GM19025 (cell line): ENCODE results near the gene IRAK3.
"Not testable (repeated sequence)": the region's sequence is repeated elsewhere in the genome, so short reads cannot be mapped to it uniquely, and the experiment has no call there.

Experiments
- ATAC-seq: cut with Tn5 transposase; IDR thresholded peaks from one replicate; pipeline ENCODE4 v1.9.1; 2021; ENCODE audit warnings: mild to moderate bottlenecking, low read depth, moderate library complexity; ENCODE audit not compliant: unreplicated experiment

IRAK3 gene

DNA sequence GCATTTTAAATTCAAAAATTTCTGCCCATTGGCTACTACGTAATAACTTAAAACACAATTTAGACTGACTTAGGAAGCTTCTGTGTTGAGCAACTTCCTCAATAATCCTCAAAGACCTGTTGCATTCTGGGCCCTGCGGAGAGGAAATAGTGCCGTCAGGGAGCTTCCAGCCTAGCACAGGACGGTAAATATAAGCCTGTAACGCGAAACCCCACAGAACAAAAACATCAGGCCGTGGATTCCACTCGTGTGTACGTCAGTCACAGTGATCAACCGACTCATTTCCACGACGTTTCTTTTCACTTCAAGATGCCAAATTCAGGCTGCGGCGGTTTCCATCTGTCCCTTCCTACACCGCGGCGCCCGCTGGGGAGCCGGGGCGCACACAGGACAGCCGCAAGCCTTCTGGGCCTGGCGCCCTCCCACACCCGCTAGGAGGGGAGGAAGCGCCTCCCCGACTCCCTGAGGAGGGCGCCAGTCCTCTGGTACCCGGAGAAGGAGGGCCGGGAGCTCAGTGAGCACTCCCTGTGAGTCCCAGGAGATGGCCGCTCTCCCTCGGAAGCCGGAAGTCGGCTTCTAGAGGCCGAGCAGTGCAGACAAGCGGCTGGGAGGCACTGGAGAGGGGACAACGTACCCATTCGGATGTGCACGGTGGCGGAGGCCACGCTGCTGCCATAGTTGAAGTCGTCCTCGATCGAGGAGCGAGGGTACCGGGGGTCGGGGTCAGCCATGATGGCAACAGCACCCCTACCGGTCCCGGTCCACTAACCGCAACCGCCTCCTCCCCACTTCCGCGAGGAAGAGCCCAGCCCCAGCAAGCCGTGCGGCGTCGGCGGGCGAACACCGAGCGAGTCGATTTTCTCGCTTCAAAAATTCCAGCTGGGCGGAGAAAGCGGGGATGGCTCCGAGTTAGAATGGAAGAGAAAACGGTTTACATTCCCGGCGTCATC is 19.5 kb upstream of the IRAK3 start, which contains the start of gene TMBIM4:
TSS of gene TMBIM4 (minus strand) at position 776 of the 950 bp plus-strand sequence. CDS start at position 731, 45 bp downstream.
- ATAC-seq, result peak; percentile 77

DNA sequence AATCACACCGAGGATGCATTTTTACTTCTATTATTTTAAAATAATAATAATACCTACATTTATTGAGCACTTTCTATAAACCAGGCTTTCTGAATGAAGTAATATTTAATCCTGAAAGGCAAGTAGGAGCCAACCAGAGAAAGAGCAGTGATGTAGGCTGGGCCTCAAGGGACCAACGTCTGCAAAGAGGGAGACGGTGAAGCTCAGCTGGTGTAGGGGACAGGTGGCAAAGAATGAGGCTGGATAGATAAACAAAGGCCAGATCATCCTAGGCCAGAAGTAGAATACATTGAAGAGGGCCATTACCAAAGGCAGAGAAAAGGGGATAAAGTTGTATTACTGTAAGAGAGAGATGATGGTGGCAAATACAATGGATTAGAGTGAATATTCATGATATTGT is 18.4 kb upstream of the IRAK3 start:
- ATAC-seq, result no peak

DNA sequence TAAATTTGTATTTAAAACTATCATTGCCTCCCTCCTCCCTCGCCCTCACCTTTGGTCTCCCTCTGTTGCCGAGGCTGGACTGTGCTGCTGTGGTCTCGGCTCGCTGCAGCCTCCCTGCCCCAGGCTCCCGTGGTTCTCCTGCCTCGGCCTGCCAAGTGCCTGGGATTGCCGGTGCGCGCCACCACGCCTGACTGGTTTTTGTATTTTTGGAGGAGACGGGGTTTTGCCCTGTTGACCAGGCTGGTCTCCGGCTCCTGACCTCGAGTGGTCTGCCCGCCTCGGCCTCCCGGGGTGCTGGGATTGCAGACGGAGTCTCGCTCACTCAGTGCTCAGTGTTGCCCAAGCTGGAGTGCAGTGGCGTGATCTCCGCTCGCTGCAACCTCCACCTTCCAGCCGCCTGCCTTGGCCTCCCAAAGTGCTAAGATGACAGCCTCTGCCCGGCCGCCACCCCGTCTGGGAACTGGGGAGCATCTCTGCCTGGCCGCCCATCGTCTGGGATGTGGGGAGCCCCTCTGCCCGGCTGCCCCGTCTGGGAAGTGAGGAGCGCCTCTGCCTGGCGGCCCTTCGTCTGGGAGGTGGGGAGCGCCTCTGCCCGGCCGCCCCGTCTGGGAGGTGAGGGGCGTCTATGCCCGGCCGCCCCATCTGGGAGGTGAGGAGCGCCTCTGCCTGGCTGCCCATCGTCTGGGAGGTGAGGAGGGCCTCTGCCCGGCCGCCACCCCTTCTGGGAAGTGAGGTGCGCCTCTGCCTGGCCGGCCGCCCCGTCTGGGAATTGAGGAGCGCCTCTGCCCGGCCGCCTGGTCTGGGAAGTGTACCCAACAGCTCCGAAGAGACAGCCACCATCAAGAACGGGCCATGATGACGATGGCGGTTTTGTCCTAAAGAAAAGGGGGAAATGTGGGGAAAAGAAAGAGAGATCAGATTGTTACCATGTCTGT is 14.4 kb upstream of the IRAK3 start:
- not testable (repeated sequence) for ATAC-seq

DNA sequence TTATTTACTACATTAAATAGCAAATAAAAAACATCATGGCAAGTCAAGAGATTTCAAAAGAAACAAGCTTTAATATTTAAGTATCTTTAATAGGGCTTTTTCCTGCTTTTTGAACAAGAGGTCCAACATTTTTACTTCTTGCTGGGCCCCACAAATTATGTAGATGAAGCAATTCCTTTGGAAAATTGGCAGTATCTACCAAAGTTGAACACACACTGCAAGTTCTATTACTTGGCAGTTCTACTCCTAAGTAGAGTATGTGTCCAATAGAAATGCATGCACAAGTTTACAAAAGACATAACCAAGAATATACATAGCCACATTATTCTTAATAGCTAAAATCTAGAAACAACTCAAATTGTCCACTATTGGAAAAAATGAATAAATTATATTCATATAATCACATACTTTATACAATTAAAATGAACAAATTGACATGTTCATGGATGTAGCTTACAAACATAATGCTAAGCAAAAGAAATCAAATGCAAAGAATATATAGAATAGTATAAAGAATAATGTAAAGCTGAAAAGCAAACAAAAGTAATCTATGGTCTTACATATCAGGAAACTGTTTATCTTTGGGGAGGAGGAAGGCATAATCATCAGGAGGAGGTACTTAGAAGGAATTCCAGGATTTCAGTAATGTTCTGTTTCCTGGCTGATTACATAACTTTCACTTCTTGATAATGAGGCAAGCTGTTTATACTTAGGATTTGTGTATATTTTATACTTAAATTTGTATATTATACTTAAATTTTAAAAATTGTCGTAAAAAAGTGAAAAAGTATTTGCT is 12.7 kb upstream of the IRAK3 start:
- no peak for ATAC-seq

DNA sequence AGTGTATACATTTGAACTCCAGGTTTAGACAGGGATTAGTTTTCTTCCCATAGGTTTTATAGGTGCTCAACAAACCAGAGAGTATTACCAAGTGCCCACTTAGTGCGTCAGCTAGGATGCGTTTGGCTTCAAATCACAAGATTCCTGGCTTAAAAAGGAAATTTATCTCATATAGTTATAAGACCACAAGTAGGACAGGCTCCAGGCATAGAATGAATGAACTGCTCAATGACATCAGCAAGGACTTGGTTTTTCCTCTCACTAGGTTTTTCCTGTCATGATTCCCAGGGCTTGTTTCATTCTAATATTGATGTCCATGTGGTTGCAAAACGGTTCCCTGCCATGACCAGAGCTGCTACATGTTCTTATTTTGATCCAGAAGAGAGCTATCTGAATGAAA is 6.1 kb upstream of the IRAK3 start:
- no peak for ATAC-seq

DNA sequence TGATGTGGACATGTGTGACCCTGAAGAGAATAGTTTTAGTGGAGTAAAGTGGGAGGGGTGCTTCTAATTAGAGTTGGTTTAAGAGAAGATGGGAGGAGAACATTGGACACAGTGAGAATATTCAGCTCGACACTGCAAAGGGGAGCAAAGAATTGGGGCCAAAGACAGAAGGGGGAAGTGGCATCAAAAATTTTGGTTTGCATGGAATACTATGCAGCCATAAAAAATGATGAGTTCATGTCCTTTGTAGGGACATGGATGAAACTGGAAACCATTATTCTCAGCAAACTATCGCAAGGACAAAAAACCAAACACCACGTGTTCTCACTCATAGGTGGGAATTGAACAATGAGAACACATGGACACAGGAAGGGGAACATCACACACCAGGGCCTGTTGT is 4.2 kb upstream of the IRAK3 start:
- ATAC-seq, result not testable (repeated sequence)

DNA sequence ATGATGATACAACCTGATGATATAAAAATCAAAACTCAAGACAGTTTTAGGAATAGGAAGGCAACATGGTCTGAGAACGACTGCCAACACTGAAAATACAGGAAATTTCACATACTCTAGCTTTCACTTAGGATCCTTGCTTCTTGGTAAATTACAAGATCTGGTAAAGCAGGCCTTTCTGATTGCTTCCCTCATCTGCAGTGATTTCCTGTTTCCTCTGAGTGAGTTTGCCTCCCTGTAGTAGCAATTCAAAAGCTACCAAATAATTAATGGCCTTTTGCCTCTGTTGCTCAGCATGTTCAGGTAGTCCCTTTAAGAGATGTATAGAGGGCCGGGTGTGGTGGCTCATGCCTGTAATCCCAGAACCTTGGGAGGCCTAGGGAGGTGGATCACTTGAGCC is 2.0 kb upstream of the IRAK3 start:
- ATAC-seq, result no peak

DNA sequence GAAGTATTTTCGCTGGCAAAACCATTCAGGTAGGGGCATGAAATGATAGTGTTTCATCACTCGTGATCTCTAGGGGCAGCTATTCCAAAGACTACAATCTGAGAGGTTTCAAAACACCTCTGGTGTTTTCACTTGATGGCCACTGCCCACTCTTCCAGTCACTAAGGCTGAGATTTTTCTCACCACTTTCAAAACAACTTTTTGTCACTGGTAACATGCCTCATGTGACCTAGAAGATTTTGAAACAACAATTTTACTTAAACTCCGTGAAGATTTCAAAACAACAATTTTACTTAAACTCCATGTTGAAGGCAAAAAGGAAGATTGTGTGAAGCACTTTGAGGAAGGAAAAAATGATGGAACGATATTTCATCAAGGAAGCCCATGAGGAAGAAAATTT is 1.2 kb upstream of the IRAK3 start:
- no peak for ATAC-seq

DNA sequence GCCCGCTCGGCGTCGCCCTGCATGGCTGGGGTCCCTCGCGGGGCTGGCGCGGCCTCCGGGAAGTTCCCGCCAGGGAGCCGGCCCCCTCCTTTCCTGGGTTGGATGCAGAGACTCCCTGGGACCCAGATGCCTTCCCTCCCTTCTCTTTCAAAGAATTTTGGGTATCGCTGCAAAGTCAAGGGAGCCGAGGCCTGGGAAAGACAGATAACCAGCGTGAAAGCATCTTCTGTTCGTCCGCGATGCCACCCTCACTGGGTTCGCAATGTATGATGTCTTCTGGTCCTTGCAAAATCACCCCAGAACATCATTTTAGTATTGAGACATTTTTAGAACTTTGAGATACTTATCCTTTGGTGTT is 451 bp downstream of the IRAK3 start:
- no peak for ATAC-seq

DNA sequence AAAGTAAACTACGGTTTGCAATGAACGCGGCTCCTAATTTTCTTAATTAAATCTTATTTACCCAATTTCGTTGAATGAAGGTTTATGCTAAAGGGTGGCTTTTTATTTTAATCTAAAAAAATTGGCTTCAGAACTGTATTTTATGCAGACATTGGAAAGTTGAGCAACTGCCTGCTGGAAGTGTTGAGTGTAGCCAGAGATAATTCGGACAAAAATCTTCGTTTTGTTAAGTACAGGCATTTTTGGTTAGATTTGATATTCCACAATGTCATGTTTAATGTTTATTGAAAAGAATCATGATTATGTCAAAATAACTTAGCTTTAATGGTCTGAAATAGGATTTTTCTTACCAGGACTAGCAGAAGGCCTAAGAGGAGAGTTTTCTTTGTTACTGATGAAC is 875 bp downstream of the IRAK3 start:
- ATAC-seq, result no peak

DNA sequence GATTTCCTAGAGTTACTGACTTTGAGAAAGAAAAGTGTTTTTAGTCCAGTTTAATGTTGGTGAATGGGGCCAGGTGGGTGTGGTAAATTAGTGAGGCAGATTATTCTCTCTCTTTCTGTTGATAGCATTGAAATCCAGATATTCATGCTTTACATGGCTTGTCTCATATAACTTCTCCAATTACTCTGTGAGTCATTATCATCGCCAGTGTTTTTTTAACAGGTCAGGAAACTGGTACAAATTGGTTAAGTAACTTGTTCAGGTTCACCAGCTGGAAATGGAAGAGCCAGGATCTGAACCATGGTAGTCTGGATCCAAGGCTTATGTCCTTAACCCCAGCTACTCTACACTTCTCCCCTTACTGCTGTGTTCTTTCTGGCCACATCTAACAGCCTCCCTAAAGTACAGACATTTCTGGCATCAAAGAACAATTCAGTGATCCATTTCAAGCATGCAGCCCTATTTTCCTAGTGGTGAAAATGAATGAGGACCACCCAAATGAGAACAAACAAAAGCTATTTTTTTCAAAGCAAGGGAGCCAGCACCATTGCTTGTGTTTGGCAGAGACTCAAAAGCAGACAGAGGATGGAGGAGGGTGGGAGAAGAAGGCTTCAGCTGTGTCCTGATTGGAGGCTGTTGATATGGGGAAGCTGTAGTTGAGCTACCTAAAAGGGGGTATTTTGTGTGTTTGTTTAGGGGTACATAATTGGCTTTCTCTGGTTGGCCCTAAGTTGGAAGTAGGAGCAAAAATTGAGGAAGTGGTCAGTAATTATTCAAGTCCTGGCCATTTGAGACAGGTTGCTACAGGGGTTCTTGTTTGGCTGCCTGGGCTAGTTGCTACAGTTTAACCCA is 1.7 kb downstream of the IRAK3 start:
- no peak for ATAC-seq

DNA sequence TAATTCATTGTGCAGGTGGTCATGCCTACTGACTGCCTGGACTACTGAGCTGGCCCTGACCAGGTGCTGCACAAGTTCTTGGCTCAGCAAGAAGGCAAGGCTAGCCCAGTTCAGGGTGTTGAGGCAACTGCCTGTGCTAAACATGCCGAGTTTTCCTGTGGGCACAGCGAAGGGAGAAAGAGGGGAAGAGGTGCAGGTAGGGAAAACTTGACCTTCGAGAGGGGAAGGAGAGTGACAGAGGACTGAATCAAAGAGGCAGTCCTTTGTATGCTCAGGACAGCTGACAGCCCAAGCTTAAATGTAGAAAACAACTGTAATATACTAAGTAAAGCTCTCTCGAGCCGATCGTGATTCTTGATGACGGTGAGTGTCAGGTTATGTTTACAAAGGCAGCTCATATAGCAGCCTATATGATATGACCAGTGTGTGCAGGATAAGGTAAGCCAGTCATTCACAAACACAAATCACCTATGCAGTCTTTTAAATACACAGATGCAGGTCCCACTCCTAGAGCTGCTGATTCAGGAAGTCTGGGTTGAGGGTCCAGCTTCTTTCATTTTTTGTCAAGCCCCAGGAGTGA is 2.6 kb downstream of the IRAK3 start:
- no peak for ATAC-seq

DNA sequence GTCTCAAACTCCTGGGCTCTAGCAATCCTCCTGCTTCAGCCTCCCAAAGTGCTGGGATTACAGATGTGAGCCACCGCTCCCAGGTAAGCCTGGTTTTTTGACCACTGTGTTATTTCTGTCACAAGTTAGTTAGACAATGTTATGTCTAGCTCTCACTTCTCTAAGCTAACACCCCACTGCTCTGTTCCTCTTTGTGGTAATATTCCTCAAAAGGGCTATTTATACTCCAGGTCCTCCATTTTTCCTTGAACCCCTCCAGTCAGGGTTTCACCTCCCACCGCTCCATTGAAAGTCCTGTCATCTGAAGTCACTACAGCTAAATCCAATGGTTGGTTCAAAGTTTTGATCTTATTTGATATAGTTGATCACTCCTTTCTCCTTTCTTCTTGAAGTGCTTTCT is 5.1 kb downstream of the IRAK3 start:
- ATAC-seq, result no peak

DNA sequence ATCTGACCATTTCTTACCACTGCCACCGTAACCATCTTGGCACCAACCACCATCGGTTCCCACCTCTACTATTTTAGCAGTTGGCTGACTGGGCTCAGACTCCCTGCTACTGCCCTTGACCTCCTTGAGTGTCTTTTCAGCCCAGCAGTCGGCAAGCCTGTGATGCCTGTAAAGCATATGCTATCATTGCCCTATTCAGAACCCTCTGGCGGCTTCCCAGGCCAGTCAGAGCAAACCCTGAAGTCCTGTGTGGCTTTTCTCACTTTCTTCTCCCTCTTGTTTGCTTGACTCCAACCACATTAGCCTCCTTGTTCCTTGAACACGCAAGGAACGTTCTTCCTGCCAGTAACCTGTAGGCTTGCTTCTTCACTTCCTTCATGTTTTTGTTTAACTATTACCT is 6.2 kb downstream of the IRAK3 start:
- peak; percentile 36 for ATAC-seq

DNA sequence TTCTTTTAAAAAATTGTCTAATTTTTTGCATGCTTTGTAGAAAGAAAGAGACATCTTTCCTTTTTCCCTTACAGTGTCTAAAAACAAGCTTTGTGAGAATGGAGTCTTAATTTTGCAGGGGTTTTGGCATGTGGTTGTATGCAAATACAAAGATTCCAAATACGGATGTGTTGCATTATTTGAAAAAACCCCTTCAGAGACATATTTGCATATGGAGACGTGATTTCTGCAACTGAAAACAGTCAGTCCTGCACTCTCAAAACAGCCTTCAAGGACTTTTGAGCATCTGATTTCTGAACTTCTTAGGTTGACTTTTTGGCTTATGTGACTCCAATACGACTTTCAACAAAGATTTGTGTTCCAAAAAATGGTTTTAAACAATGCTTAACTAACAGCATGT is 7.8 kb downstream of the IRAK3 start:
- ATAC-seq, result peak; percentile 86

DNA sequence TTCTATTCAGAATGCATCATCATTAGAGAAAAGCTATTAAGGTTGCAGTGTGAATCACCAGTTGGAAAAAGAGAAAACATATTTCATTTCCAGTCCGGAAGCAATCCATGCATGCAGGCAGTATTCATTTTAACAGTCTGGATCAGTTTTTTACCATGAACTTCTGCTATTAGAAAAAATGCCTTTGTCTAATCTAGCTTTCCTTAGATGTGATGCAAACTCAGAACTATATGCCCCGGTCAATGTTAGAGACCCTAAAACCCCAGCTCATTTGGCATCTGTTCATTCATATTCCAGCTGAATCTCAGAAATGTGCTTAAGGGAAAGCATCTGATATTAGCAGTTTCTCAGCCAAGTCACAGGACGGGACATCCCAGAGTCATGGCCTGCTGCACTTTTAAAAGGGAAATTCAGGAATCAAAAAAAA is 8.5 kb downstream of the IRAK3 start:
- ATAC-seq, result no peak

DNA sequence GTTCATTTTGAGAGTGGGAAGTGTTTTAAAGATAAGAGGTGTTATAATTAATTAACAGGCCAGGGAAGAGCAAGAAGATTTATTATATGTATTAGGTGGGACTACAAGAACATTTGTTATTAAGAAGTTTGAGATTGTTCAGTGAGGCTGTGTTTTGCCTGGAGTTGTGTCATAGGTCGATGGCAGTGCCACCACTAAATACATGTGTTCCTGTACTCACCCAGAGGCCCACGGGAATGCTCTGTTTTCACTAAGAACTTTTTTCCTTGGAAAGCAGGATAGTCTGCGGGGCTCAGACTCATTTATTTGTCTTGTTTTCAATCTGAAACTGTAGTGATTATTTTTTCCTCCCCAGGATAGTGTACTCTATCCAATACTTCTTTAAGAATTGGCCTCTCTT is 10.1 kb downstream of the IRAK3 start:
- no peak for ATAC-seq

DNA sequence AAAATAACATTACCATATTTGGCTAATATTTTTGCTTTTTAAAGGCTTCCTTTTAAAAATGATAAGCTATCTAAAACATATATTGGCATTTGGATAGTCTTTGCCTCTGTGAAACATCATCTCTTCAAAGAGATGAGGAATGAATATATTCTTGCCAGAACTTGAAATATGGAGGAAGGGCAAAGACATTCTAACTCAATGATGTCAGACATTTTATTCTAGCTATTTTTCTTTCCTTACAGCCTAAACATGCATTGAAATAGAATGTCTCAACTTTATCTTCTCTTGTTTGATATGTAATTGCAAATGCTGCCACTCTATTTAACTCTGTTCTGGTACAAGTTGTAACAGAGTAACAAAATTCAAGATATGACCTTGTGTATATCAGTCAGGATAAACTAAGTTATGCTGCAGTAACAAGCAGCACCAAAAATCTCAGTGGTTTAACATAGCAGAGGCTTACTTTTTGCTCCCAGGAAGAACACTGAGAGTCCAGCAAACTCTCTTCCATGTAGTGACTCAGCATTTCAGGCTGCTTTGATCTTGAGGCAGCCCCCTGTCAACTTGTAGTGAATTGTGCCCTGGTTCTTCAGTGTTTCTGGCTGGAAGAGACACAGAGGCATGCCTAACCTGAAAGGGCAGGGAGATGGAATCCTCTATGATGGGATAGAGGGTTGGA is 11.0 kb downstream of the IRAK3 start:
- no peak for ATAC-seq

DNA sequence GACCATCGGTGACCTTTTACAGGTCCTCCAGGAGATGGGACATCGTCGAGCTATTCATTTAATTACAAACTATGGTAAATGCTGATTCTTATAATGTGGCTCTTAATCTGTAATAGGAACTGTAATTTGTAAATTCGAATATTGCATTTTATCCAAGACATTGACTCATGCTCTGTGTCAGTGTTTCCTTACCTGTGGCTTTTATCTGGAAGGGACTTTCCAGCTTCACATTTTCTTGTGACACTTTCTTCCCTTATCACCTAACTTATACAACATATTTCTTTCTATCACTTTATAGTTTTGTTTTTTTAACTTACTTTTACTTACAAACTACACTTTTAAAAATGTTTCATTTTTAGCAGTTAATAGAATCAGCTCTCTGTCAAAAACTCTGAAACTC is 14.8 kb downstream of the IRAK3 start:
- no peak for ATAC-seq
